GM21825 (cell line): ENCODE results near the gene B4GALNT3.

Experiments
- ATAC-seq: cut with Tn5 transposase; IDR thresholded peaks from one replicate; pipeline ENCODE4 v1.9.1; 2021; ENCODE audit warnings: mild to moderate bottlenecking, moderate library complexity; ENCODE audit not compliant: unreplicated experiment

Gene B4GALNT3

GRCh38 chr12:554001-554285 is 94.2 kb downstream of the B4GALNT3 start:
- no peak for ATAC-seq

- ATAC-seq = no peak
These were observed 96.8 kb downstream of the B4GALNT3 start for GRCh38 chr12:556498-556897.

GRCh38 chr12:558580-558979 is 98.8 kb downstream of the B4GALNT3 start:
- ATAC-seq = no peak

- ATAC-seq = no peak
These were observed 99.6 kb downstream of the B4GALNT3 start for GRCh38 chr12:559208-559905.

GRCh38 chr12:559906-560455 is 100.2 kb downstream of the B4GALNT3 start:
- ATAC-seq = no peak

- no peak for ATAC-seq
These were observed 101.1 kb downstream of the B4GALNT3 start for GRCh38 chr12:560691-561390.

GRCh38 chr12:561391-561705 is 101.6 kb downstream of the B4GALNT3 start:
- ATAC-seq = no peak

- no peak for ATAC-seq
These were observed 102.3 kb downstream of the B4GALNT3 start for GRCh38 chr12:561908-562593.

GRCh38 chr12:562634-563033 is 102.9 kb downstream of the B4GALNT3 start:
- ATAC-seq = no peak

- no peak for ATAC-seq
These were observed 103.6 kb downstream of the B4GALNT3 start for GRCh38 chr12:563250-563781.

GRCh38 chr12:563787-564298 is 104.1 kb downstream of the B4GALNT3 start:
- ATAC-seq = no peak

GRCh38 chr12:565161-565560 is 105.4 kb downstream of the B4GALNT3 start:
- ATAC-seq = no peak

- ATAC-seq = no peak
These were observed 105.9 kb downstream of the B4GALNT3 start for GRCh38 chr12:565589-566105.

- no peak for ATAC-seq
These were observed 108.7 kb downstream of the B4GALNT3 start for GRCh38 chr12:568486-568885.

GRCh38 chr12:569091-569676 is 109.4 kb downstream of the B4GALNT3 start:
- ATAC-seq = no peak

- peak; percentile 64 for ATAC-seq
These were observed 110.2 kb downstream of the B4GALNT3 start for GRCh38 chr12:569803-570434.

GRCh38 chr12:570435-570920 is 110.7 kb downstream of the B4GALNT3 start:
- ATAC-seq = no peak

GRCh38 chr12:570921-571794 is 111.4 kb downstream of the B4GALNT3 start:
- ATAC-seq = no peak

- ATAC-seq = no peak
These were observed 112.2 kb downstream of the B4GALNT3 start for GRCh38 chr12:571795-572531.
